ENCODE measurements around the gene FCER1A. TPM values are rescaled to one million over a fixed set of nuclear protein-coding genes. Genes with fewer than 3 reads are reported as not detected.

The FCER1A gene
- total and polyA plus RNA-seq, 2 experiments from 2014 or later: not detected

DNA sequence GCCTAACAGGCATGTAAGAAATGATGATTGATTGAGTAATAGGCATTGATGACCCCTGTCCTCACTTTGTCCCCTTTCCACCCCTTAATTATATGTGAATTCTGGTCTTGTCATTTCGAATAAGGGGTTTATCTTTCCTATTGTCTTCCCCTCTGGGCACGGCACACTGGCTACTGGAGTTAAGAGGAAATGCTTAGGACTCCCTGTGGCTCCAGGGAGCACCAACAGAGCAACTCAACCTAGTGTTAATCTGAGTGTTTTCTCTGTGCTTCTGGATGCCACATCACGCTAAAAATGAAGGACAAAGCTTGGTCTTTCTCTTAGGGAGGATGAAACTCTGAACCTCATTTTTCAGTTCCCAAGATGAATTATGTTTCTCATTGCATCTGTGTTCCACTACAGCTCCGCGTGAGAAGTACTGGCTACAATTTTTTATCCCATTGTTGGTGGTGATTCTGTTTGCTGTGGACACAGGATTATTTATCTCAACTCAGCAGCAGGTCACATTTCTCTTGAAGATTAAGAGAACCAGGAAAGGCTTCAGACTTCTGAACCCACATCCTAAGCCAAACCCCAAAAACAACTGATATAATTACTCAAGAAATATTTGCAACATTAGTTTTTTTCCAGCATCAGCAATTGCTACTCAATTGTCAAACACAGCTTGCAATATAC lies 5.3 kb downstream of the FCER1A start:
- no peak overlapping the region for H3K27ac ChIP-seq (ENCODE audit: low read depth)
- peak overlapping the region; percentile 30; the same call in 1 of the 2 replicates for H3K4me2 ChIP-seq
- H3K9me2 ChIP-seq (ENCODE audit: insufficient read depth): peaks cover 1% of the 10 kb centered on the region; the same call in 1 of the 2 replicates
- no peaks in the 10 kb centered on the region for H3K79me2 ChIP-seq (replicated peaks; ENCODE audit: insufficient read depth)
- H3K4me1 Mint-ChIP-seq: peaks cover 9% of the 10 kb centered on the region
- no peaks in the 10 kb centered on the region for H3K27me3 ChIP-seq (ENCODE audit: insufficient read depth)
- no peaks in the 10 kb centered on the region for H3K36me3 Mint-ChIP-seq (ENCODE audit: low read depth)
- H3K4me1 ChIP-seq (ENCODE audit: insufficient read depth): peaks cover 8% of the 10 kb centered on the region; the same call in 1 of the 2 replicates
- no peak overlapping the region for H3K4me3 ChIP-seq
- no peaks in the 10 kb centered on the region for H4K20me1 ChIP-seq (replicated peaks; ENCODE audit: insufficient read depth)
- no peaks in the 10 kb centered on the region for H3K9me3 Mint-ChIP-seq
- no peak for TF ChIP-seq EZH2phosphoT487 (IDR thresholded peaks at IDR 0.05; ENCODE audit: unreplicated experiment)
- TF ChIP-seq, protein P1, sequence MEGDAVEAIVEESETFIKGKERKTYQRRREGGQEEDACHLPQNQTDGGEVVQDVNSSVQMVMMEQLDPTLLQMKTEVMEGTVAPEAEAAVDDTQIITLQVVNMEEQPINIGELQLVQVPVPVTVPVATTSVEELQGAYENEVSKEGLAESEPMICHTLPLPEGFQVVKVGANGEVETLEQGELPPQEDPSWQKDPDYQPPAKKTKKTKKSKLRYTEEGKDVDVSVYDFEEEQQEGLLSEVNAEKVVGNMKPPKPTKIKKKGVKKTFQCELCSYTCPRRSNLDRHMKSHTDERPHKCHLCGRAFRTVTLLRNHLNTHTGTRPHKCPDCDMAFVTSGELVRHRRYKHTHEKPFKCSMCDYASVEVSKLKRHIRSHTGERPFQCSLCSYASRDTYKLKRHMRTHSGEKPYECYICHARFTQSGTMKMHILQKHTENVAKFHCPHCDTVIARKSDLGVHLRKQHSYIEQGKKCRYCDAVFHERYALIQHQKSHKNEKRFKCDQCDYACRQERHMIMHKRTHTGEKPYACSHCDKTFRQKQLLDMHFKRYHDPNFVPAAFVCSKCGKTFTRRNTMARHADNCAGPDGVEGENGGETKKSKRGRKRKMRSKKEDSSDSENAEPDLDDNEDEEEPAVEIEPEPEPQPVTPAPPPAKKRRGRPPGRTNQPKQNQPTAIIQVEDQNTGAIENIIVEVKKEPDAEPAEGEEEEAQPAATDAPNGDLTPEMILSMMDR (conservative IDR thresholded peaks at IDR 0.05; ENCODE audit: low read depth in 2 of 2): no peak
- TF ChIP-seq ZNF331 (CRISPR knock-in tag; IDR thresholded peaks at IDR 0.05; ENCODE audit: low read depth): no peak
- TF ChIP-seq NANOG (IDR thresholded peaks at IDR 0.05; ENCODE audit: borderline replicate concordance): no peak
- TF ChIP-seq, protein P2, sequence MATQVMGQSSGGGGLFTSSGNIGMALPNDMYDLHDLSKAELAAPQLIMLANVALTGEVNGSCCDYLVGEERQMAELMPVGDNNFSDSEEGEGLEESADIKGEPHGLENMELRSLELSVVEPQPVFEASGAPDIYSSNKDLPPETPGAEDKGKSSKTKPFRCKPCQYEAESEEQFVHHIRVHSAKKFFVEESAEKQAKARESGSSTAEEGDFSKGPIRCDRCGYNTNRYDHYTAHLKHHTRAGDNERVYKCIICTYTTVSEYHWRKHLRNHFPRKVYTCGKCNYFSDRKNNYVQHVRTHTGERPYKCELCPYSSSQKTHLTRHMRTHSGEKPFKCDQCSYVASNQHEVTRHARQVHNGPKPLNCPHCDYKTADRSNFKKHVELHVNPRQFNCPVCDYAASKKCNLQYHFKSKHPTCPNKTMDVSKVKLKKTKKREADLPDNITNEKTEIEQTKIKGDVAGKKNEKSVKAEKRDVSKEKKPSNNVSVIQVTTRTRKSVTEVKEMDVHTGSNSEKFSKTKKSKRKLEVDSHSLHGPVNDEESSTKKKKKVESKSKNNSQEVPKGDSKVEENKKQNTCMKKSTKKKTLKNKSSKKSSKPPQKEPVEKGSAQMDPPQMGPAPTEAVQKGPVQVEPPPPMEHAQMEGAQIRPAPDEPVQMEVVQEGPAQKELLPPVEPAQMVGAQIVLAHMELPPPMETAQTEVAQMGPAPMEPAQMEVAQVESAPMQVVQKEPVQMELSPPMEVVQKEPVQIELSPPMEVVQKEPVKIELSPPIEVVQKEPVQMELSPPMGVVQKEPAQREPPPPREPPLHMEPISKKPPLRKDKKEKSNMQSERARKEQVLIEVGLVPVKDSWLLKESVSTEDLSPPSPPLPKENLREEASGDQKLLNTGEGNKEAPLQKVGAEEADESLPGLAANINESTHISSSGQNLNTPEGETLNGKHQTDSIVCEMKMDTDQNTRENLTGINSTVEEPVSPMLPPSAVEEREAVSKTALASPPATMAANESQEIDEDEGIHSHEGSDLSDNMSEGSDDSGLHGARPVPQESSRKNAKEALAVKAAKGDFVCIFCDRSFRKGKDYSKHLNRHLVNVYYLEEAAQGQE (IDR thresholded peaks at IDR 0.05; ENCODE audit: unreplicated experiment): no peak
- TF ChIP-seq EZH2 (IDR thresholded peaks at IDR 0.05; ENCODE audit: low read depth, unreplicated experiment): no peak
- TF ChIP-seq POLR2AphosphoS5 (IDR thresholded peaks at IDR 0.05; ENCODE audit: low read depth): no peak
- TF ChIP-seq CREB1 (CRISPR knock-in tag; IDR thresholded peaks at IDR 0.05; ENCODE audit: low read depth): no peak
- no peak overlapping the region for H3K27ac Mint-ChIP-seq
- H3K36me3 ChIP-seq (ENCODE audit: insufficient read depth): no peaks in the 10 kb centered on the region
- H3K27me3 Mint-ChIP-seq (ENCODE audit: insufficient read depth, low read depth, poor library complexity): no peaks in the 10 kb centered on the region
- no peak overlapping the region for H3K4me3 Mint-ChIP-seq
- H3F3A ChIP-seq (replicated peaks; ENCODE audit: low read depth): no peaks in the 10 kb centered on the region
- H2AFZ ChIP-seq: no peak overlapping the region
- DNase-seq (ENCODE audit: low spot score) (peak; percentile 46), ATAC-seq (peak; percentile 80)

DNA sequence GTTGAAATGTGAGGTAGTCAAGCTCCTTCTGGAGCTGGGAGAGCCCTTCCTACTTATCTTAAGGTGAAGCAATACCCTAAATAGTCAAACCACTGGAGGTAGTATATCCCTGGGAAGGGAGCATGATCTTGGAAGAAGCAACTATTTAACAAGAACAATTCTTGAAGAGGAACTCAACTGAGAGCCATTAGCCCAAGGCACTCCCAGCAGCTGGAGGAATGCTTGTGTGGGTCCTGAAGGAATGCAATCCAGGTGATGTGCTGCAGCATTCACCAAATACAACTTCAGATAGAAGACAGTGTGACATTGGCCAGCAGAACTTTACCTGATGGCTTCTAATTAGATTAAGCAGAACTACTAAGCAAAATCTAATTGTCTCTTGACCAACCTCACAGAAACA lies 9.5 kb downstream of the FCER1A start:
- peaks cover 9% of the 10 kb centered on the region for H3K4me1 Mint-ChIP-seq
- H3K27ac Mint-ChIP-seq: no peak overlapping the region
- H3K36me3 Mint-ChIP-seq (ENCODE audit: low read depth): no peaks in the 10 kb centered on the region
- TF ChIP-seq, protein P2 (IDR thresholded peaks at IDR 0.05; ENCODE audit: unreplicated experiment): no peak
- TF ChIP-seq, protein P3, sequence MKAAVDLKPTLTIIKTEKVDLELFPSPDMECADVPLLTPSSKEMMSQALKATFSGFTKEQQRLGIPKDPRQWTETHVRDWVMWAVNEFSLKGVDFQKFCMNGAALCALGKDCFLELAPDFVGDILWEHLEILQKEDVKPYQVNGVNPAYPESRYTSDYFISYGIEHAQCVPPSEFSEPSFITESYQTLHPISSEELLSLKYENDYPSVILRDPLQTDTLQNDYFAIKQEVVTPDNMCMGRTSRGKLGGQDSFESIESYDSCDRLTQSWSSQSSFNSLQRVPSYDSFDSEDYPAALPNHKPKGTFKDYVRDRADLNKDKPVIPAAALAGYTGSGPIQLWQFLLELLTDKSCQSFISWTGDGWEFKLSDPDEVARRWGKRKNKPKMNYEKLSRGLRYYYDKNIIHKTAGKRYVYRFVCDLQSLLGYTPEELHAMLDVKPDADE (IDR thresholded peaks at IDR 0.05): no peak
- TF ChIP-seq JUNB (IDR thresholded peaks at IDR 0.05; ENCODE audit: unreplicated experiment): no peak
- TF ChIP-seq, protein P1 (conservative IDR thresholded peaks at IDR 0.05; ENCODE audit: low read depth in 2 of 2): no peak
- TF ChIP-seq NANOG (IDR thresholded peaks at IDR 0.05; ENCODE audit: borderline replicate concordance): no peak
- TF ChIP-seq ZNF331 (CRISPR knock-in tag; IDR thresholded peaks at IDR 0.05; ENCODE audit: low read depth): no peak
- no peak for TF ChIP-seq ZNF114 (CRISPR knock-in tag; IDR thresholded peaks at IDR 0.05)

More for the DNA sequence above, 9.5 kb downstream of the FCER1A start:
- ATAC-seq: no peak
- no peaks in the 10 kb centered on the region for H3K79me2 ChIP-seq (replicated peaks; ENCODE audit: insufficient read depth)
- H3K4me2 ChIP-seq: no peak overlapping the region
- no peaks in the 10 kb centered on the region for H4K20me1 ChIP-seq (replicated peaks; ENCODE audit: insufficient read depth)
- H3K4me3 ChIP-seq: no peak overlapping the region
- Mint-ChIP-seq H3K9me3 (no peaks in the 10 kb centered on the region), H3K4me3 (no peak overlapping the region), H3K27me3 (ENCODE audit: insufficient read depth, low read depth, poor library complexity) (no peaks in the 10 kb centered on the region)
- DNase-seq (ENCODE audit: low spot score): peak; percentile 24
- H3K27me3 ChIP-seq (ENCODE audit: insufficient read depth): no peaks in the 10 kb centered on the region
- no peak overlapping the region for H2AFZ ChIP-seq
- no peaks in the 10 kb centered on the region for H3F3A ChIP-seq (replicated peaks; ENCODE audit: low read depth)
- H3K9me2 ChIP-seq (ENCODE audit: insufficient read depth): peaks cover 6% of the 10 kb centered on the region; the same call in 1 of the 2 replicates
- H3K36me3 ChIP-seq (ENCODE audit: insufficient read depth): no peaks in the 10 kb centered on the region
- peaks cover 8% of the 10 kb centered on the region; the same call in 1 of the 2 replicates for H3K4me1 ChIP-seq (ENCODE audit: insufficient read depth)
- H3K27ac ChIP-seq (ENCODE audit: low read depth): no peak overlapping the region
